K562 (cell line): ENCODE data around the gene SMIM10. TPM values are rescaled to one million over a fixed set of nuclear protein-coding genes. Genes with fewer than 3 reads are reported as not detected.

ENCODE experiments used
- BDP1 ChIP-seq: IDR thresholded peaks from 3 replicates; pipeline ENCODE4 v1.6.1; 2011; ENCODE audit not compliant: insufficient read length, insufficient read depth
- EP300 ChIP-seq: IDR thresholded peaks from 2 replicates; pipeline ENCODE4 v1.6.1; 2012; ENCODE audit warnings: low read length, improper control_type of control experiment
- GATAD2B ChIP-seq: fragments of 450-650 bp; IDR thresholded peaks from 2 replicates; pipeline ENCODE4 v1.6.1; 2017; ENCODE audit warnings: mild to moderate bottlenecking, borderline replicate concordance
- NFE2L1 ChIP-seq: fragments of 450-650 bp; IDR thresholded peaks from 2 replicates; pipeline ENCODE4 v1.6.1; 2016; ENCODE audit warnings: missing genetic modification characterization, low read depth, mild to moderate bottlenecking, missing compliant biosample characterization, moderate library complexity, borderline replicate concordance
- NFIC ChIP-seq: fragments of 450-650 bp; IDR thresholded peaks from 2 replicates; pipeline ENCODE4 v1.6.1; 2017; ENCODE audit warnings: mild to moderate bottlenecking, inconsistent platforms
- POLR2AphosphoS2 ChIP-seq: IDR thresholded peaks from 2 replicates; pipeline ENCODE4 v1.6.1; 2012; ENCODE audit warnings: low read length, improper control_type of control experiment
- SMARCC2 ChIP-seq: fragments of 450-650 bp; IDR thresholded peaks from 2 replicates; pipeline ENCODE4 v1.6.1; 2017; ENCODE audit warnings: antibody characterized with exemption, moderate library complexity, mild to moderate bottlenecking, low read depth
- SUPT5H ChIP-seq: fragments of 450-650 bp; IDR thresholded peaks from 2 replicates; pipeline ENCODE4 v1.6.1; 2016
- TEAD1 ChIP-seq, 2 experiments: fragments of 450-650 bp in 1 of 2; sonication (generic) in 1 of 2; formaldehyde crosslinking; IDR thresholded peaks; 2 replicates each; pipeline versions ENCODE4 v1.4.0 to v1.8.0; 2020 to 2022; ENCODE audit warnings: mild to moderate bottlenecking in 2 of 2, missing genetic modification reagents in 1 of 2
- ZKSCAN1 ChIP-seq: fragments of 150-350 bp; IDR thresholded peaks from 2 replicates; pipeline ENCODE4 v1.6.1; 2016; ENCODE audit warnings: low read depth, low read length
- ZNF146 ChIP-seq: IDR thresholded peaks from one replicate; pipeline ENCODE4 v1.6.1; 2018; ENCODE audit warnings: missing compliant biosample characterization; ENCODE audit not compliant: unreplicated experiment
- ZNF696 ChIP-seq: fragments of 250-450 bp; sonication (Bioruptor Pico); conservative IDR thresholded peaks from 2 replicates; pipeline ENCODE4 v1.4.0; 2020; ENCODE audit warnings: mild to moderate bottlenecking, moderate library complexity
- ZNF699 ChIP-seq: fragments of 250-450 bp; sonication (Bioruptor Pico); IDR thresholded peaks from 2 replicates; pipeline ENCODE4 v1.8.0; 2021; ENCODE audit warnings: mild to moderate bottlenecking, moderate library complexity; ENCODE audit not compliant: insufficient replicate concordance
- polyA plus RNA-seq, 8 experiments: library from polyadenylated mRNA; depleted of rRNA in 4 of 8; stranded (reverse) in 5 of 8; unstranded in 3 of 8; fragments of >200 nt; fragmentation: Nextera tagmentation in 2 of 8; fragmentation: Illumina TruSeq in 1 of 8; extraction: Ambion mirVana in 2 of 8; extraction: Trizol in 1 of 8; gene quantifications; 2 replicates each; pipeline versions ENCODE4 v1.2.1 to v1.2.3, GENCODE V29; 2011 to 2014; ENCODE audit warnings: inconsistent platforms in 1 of 8, missing spikeins in 1 of 8
- total RNA-seq, 7 experiments: library from RNA; depleted of rRNA in 6 of 7; stranded (reverse); fragments of >200 nt in 6 of 7; fragmentation: Illumina TruSeq in 2 of 7; extraction: Trizol in 2 of 7; gene quantifications; 2 replicates each; pipeline versions ENCODE4 v1.2.1 to v1.2.3, GENCODE V29; 2011 to 2021; ENCODE audit warnings: low replicate concordance in 1 of 7
- TF ChIP-seq, protein P1 (sequence below): fragments of 250-450 bp; sonication (Bioruptor Pico); IDR thresholded peaks from 2 replicates; pipeline ENCODE4 v1.4.0; 2020; ENCODE audit warnings: mild to moderate bottlenecking, moderate library complexity, borderline replicate concordance
- TF ChIP-seq, protein P2 (sequence below), 2 experiments: IDR thresholded peaks in 1 of 2; conservative IDR thresholded peaks in 1 of 2; 2 replicates each; pipeline ENCODE4 v1.6.1; 2016; ENCODE audit warnings: low read depth in 2 of 2, mild to moderate bottlenecking in 1 of 2, missing compliant biosample characterization in 1 of 2, missing genetic modification characterization in 1 of 2, moderate library complexity in 1 of 2
- TF ChIP-seq, protein P3 (sequence below): fragments of 250-450 bp; sonication (Bioruptor Pico); IDR thresholded peaks from 2 replicates; pipeline ENCODE4 v1.8.0; 2021; ENCODE audit warnings: moderate library complexity, mild to moderate bottlenecking, inconsistent platforms

Gene SMIM10
- total and polyA plus RNA-seq, 9 of the 15 experiments (the other 6 are each of a cell fraction or from before 2014, with no cell fraction given): 2.1 to 25.3 (median 16.4) TPM

DNA sequence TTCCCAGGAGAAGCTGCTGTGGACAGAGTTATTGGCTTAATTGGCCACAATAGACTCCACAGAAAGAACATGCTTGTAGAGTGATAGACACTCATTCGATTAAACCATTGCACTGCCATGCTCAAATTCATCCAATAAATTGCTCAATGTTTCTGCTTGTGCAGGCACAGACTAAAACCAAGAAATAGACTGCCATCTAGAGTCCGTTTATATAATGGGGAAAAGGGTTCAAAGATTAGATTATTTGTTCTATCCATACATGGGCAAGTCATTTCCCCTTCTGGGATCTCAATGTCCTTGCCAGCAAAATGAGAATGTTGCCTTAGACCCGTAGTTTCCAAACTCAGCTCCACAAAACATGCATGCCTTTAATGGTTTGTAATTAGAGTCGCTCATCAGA is 8.7 kb downstream of the SMIM10 start (continued):
- TF ChIP-seq, protein P1, sequence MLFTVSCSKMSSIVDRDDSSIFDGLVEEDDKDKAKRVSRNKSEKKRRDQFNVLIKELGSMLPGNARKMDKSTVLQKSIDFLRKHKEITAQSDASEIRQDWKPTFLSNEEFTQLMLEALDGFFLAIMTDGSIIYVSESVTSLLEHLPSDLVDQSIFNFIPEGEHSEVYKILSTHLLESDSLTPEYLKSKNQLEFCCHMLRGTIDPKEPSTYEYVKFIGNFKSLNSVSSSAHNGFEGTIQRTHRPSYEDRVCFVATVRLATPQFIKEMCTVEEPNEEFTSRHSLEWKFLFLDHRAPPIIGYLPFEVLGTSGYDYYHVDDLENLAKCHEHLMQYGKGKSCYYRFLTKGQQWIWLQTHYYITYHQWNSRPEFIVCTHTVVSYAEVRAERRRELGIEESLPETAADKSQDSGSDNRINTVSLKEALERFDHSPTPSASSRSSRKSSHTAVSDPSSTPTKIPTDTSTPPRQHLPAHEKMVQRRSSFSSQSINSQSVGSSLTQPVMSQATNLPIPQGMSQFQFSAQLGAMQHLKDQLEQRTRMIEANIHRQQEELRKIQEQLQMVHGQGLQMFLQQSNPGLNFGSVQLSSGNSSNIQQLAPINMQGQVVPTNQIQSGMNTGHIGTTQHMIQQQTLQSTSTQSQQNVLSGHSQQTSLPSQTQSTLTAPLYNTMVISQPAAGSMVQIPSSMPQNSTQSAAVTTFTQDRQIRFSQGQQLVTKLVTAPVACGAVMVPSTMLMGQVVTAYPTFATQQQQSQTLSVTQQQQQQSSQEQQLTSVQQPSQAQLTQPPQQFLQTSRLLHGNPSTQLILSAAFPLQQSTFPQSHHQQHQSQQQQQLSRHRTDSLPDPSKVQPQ: no peak
- no peak for TF ChIP-seq GATAD2B
- TF ChIP-seq ZNF146: no peak
- no peak for TF ChIP-seq EP300
- TF ChIP-seq ZNF696 (CRISPR knock-in tag): no peak
- TF ChIP-seq ZNF699: no peak
- TF ChIP-seq BDP1: no peak
- TF ChIP-seq POLR2AphosphoS2: no peak
- TF ChIP-seq ZKSCAN1: no peak
- TF ChIP-seq NFIC: no peak
- TF ChIP-seq, protein P2, sequence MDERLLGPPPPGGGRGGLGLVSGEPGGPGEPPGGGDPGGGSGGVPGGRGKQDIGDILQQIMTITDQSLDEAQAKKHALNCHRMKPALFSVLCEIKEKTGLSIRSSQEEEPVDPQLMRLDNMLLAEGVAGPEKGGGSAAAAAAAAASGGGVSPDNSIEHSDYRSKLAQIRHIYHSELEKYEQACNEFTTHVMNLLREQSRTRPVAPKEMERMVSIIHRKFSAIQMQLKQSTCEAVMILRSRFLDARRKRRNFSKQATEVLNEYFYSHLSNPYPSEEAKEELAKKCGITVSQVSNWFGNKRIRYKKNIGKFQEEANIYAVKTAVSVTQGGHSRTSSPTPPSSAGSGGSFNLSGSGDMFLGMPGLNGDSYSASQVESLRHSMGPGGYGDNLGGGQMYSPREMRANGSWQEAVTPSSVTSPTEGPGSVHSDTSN (CRISPR knock-in tag; IDR thresholded peaks at IDR 0.05; ENCODE audit: low read depth): no peak
- TF ChIP-seq, protein P2 (tag; conservative IDR thresholded peaks at IDR 0.05; ENCODE audit: low read depth): no peak
- no peak for TF ChIP-seq NFE2L1
- no peak for TF ChIP-seq TEAD1 (CRISPR knock-in tag; IDR thresholded peaks at IDR 0.05)
- TF ChIP-seq SMARCC2: no peak
- no peak for TF ChIP-seq SUPT5H
- TF ChIP-seq, protein P3, sequence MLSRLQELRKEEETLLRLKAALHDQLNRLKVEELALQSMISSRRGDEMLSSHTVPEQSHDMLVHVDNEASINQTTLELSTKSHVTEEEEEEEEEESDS: no peak
